ENCODE data around the gene ANKH. TPM values are rescaled to one million over a fixed set of nuclear protein-coding genes. Genes with fewer than 3 reads are reported as not detected.

ANKH gene
- total and polyA plus RNA-seq, 2 of the 13 experiments (the other 11 are each of a cell fraction or from before 2014, with no cell fraction given): 25.0 to 36.0 TPM

- H3K79me2 ChIP-seq (ENCODE audit: insufficient read depth, low read length): no peaks in the 10 kb centered on the region
- peak; percentile 69 for DNase-seq (ENCODE audit: low spot score)
- intact Hi-C loops (cut with micrococcal nuclease; ENCODE audit: unreplicated experiment): loop anchor here (10.0 kb wide), 1 partner anchor 666 kb away; no protein-coding TSS in a partner anchor
- no peak for FAIRE-seq
- no peak overlapping the region for H3K27ac ChIP-seq (ENCODE audit: extremely low read length, insufficient read depth, low read length)
- H3K36me3 ChIP-seq (replicated peaks in 1 of 2; ENCODE audit: control insufficient read depth in 1 of 2, insufficient read depth in 2 of 2, low read length in 2 of 2): no peaks in the 10 kb centered on the region
- in situ Hi-C loops (cut with HindIII; ENCODE audit: extremely low pct_ligation_motif_present, low pct_unique_long_range_greater_than_20kb): no loop called here
- H3K4me2 ChIP-seq (ENCODE audit: low read depth, low read length): peak overlapping the region; percentile 51; the same call in 1 of the 2 replicates
- peaks cover 28% of the 10 kb centered on the region for H3K4me1 ChIP-seq (ENCODE audit: insufficient read depth, low read length)
- no peak overlapping the region for H2AFZ ChIP-seq (ENCODE audit: low read length)
- no TSS peak for BruUV-seq (replicated peaks)
- no peaks in the 10 kb centered on the region; a peak in 1 of 5 replicates for H3K27me3 ChIP-seq (ENCODE audit: control insufficient read depth in 1 of 2, insufficient read depth in 2 of 2, low read length in 2 of 2)
- H3K4me3 ChIP-seq (replicated peaks in 1 of 3; ENCODE audit: insufficient read depth in 1 of 3, low read depth in 2 of 3, low read length in 3 of 3): no peak overlapping the region
- CTCF ChIA-PET (ENCODE audit: low intra/inter-chr PET ratio, low total read pairs): no interaction called here
- WGBS (ENCODE audit: low lambda C conversion rate): no CpG with 5 or more reads among the region's 1 CpG
- ATAC-seq: peak; percentile 76
- H3K9ac ChIP-seq (ENCODE audit: insufficient read depth, low read depth, low read length): no peak overlapping the region
- POLR2A ChIA-PET: interaction anchor here (1.2 kb wide), 1 partner anchor 152 kb away, joined by 3 read pairs; no protein-coding TSS in a partner anchor
- no peaks in the 10 kb centered on the region for H3K9me3 ChIP-seq (ENCODE audit: low read length)
- no peaks in the 10 kb centered on the region for H4K20me1 ChIP-seq (ENCODE audit: insufficient read depth, low read length)
- TF ChIP-seq GATAD2A (CRISPR knock-in tag; IDR thresholded peaks at IDR 0.05) (peak; percentile 20; the same call in 1 of the 2 replicates), ZNF792 (CRISPR knock-in tag; IDR thresholded peaks at IDR 0.05) (no peak), KAT8 (CRISPR knock-in tag; IDR thresholded peaks at IDR 0.05) (no peak), ZNF687 (CRISPR knock-in tag; IDR thresholded peaks at IDR 0.05) (no peak), FOSL1 (CRISPR knock-in tag; IDR thresholded peaks at IDR 0.05; ENCODE audit: borderline replicate concordance) (peak; percentile 16; the same call in 1 of the 2 replicates), EP300 (IDR thresholded peaks at IDR 0.05; ENCODE audit: low read depth in 2 of 2, low read length in 2 of 2) (peak in 1 of 2 experiments; percentile 23; a peak in 1 of 4 replicates), EP300 (CRISPR knock-in tag; IDR thresholded peaks at IDR 0.05; ENCODE audit: borderline replicate concordance) (no peak), SIX4 (CRISPR knock-in tag; IDR thresholded peaks at IDR 0.05) (peak; percentile 71; the same call in 1 of the 2 replicates), RARA (CRISPR knock-in tag; IDR thresholded peaks at IDR 0.05) (0 out of 2 replicates have a peak, but pooled peaks have one; percentile 18)
- TF ChIP-seq, protein P1, sequence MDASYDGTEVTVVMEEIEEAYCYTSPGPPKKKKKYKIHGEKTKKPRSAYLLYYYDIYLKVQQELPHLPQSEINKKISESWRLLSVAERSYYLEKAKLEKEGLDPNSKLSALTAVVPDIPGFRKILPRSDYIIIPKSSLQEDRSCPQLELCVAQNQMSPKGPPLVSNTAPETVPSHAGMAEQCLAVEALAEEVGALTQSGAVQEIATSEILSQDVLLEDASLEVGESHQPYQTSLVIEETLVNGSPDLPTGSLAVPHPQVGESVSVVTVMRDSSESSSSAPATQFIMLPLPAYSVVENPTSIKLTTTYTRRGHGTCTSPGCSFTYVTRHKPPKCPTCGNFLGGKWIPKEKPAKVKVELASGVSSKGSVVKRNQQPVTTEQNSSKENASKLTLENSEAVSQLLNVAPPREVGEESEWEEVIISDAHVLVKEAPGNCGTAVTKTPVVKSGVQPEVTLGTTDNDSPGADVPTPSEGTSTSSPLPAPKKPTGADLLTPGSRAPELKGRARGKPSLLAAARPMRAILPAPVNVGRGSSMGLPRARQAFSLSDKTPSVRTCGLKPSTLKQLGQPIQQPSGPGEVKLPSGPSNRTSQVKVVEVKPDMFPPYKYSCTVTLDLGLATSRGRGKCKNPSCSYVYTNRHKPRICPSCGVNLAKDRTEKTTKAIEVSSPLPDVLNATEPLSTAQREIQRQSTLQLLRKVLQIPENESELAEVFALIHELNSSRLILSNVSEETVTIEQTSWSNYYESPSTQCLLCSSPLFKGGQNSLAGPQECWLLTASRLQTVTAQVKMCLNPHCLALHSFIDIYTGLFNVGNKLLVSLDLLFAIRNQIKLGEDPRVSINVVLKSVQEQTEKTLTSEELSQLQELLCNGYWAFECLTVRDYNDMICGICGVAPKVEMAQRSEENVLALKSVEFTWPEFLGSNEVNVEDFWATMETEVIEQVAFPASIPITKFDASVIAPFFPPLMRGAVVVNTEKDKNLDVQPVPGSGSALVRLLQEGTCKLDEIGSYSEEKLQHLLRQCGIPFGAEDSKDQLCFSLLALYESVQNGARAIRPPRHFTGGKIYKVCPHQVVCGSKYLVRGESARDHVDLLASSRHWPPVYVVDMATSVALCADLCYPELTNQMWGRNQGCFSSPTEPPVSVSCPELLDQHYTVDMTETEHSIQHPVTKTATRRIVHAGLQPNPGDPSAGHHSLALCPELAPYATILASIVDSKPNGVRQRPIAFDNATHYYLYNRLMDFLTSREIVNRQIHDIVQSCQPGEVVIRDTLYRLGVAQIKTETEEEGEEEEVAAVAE (CRISPR knock-in tag; IDR thresholded peaks at IDR 0.05; ENCODE audit: borderline replicate concordance): peak; percentile 95
- TF ChIP-seq, protein P2, sequence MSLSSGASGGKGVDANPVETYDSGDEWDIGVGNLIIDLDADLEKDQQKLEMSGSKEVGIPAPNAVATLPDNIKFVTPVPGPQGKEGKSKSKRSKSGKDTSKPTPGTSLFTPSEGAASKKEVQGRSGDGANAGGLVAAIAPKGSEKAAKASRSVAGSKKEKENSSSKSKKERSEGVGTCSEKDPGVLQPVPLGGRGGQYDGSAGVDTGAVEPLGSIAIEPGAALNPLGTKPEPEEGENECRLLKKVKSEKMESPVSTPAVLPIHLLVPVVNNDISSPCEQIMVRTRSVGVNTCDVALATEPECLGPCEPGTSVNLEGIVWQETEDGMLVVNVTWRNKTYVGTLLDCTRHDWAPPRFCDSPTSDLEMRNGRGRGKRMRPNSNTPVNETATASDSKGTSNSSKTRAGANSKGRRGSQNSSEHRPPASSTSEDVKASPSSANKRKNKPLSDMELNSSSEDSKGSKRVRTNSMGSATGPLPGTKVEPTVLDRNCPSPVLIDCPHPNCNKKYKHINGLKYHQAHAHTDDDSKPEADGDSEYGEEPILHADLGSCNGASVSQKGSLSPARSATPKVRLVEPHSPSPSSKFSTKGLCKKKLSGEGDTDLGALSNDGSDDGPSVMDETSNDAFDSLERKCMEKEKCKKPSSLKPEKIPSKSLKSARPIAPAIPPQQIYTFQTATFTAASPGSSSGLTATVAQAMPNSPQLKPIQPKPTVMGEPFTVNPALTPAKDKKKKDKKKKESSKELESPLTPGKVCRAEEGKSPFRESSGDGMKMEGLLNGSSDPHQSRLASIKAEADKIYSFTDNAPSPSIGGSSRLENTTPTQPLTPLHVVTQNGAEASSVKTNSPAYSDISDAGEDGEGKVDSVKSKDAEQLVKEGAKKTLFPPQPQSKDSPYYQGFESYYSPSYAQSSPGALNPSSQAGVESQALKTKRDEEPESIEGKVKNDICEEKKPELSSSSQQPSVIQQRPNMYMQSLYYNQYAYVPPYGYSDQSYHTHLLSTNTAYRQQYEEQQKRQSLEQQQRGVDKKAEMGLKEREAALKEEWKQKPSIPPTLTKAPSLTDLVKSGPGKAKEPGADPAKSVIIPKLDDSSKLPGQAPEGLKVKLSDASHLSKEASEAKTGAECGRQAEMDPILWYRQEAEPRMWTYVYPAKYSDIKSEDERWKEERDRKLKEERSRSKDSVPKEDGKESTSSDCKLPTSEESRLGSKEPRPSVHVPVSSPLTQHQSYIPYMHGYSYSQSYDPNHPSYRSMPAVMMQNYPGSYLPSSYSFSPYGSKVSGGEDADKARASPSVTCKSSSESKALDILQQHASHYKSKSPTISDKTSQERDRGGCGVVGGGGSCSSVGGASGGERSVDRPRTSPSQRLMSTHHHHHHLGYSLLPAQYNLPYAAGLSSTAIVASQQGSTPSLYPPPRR (CRISPR knock-in tag; IDR thresholded peaks at IDR 0.05; ENCODE audit: borderline replicate concordance): no peak
Measured at GRCh38 chr5:14880688-14881087, 9.1 kb upstream of the ANKH start.
